ENCODE measurements around the gene CCDC39. TPM values are rescaled to one million over a fixed set of nuclear protein-coding genes. Genes with fewer than 3 reads are reported as not detected.
"Not testable (repeated sequence)": the region's sequence is repeated elsewhere in the genome, so short reads cannot be mapped to it uniquely, and the experiment has no call there.

CCDC39 gene
- total RNA-seq, 2 experiments from 2014 or later: not detected

- Mint-ChIP-seq H3K27me3 (peaks cover 10% of the 10 kb centered on the region), H3K4me1 (no peaks in the 10 kb centered on the region), H3K4me3 (no peak overlapping the region), H3K9me3 (ENCODE audit: low read depth) (no peaks in the 10 kb centered on the region), H3K27ac (no peak overlapping the region), H3K36me3 (no peaks in the 10 kb centered on the region)
- ATAC-seq: no peak
- CTCF ChIA-PET: no interaction called here
- DNase-seq: no peak
These were observed 17.8 kb downstream of the CCDC39 start for GRCh38 chr3:180661444-180661843.

- Mint-ChIP-seq H3K4me1 (no peaks in the 10 kb centered on the region), H3K27ac (no peak overlapping the region), H3K36me3 (no peaks in the 10 kb centered on the region), H3K4me3 (no peak overlapping the region), H3K9me3 (ENCODE audit: low read depth) (no peaks in the 10 kb centered on the region), H3K27me3 (peaks cover 27% of the 10 kb centered on the region)
- CTCF ChIA-PET: no interaction called here
- no peak for ATAC-seq
- DNase-seq: no peak
These were observed 22.2 kb downstream of the CCDC39 start for GRCh38 chr3:180657094-180657493.

GRCh38 chr3:180656406-180656805 lies 22.9 kb downstream of the CCDC39 start:
- ATAC-seq (no peak), DNase-seq (no peak)
- Mint-ChIP-seq H3K36me3 (no peaks in the 10 kb centered on the region), H3K4me3 (no peak overlapping the region), H3K27me3 (peaks cover 27% of the 10 kb centered on the region), H3K9me3 (ENCODE audit: low read depth) (no peaks in the 10 kb centered on the region), H3K4me1 (no peaks in the 10 kb centered on the region), H3K27ac (no peak overlapping the region)
- CTCF ChIA-PET: no interaction called here

DNA sequence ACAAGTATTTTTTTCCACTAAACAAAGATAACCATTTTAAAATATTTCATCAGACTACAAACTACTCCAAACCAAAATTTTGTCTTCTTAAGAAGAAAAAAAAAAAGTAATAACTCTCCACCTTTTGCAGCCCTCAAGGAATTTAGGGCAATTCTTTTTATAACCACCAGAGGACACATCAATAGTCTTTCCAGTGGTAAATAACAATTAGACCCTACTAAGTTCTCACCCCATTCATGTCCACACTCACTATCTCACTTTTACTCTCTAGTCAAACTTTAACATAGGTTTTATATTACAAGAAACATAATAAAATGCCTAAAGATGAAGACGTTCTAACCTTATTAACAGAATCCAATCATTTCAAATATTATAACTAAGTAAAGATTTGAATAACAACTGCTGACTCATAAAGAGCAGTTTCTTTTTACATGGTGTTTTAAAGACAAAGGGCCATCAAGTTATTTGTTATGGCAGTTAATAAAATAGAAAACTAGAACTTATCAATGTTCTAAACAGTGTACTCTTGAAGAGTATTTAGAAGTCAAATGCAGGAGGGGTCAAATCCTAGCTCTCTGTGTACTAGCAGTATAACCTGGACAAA lies 33.0 kb downstream of the CCDC39 start:
- Mint-ChIP-seq H3K4me1 (no peaks in the 10 kb centered on the region), H3K36me3 (no peaks in the 10 kb centered on the region), H3K9me3 (ENCODE audit: low read depth) (no peaks in the 10 kb centered on the region), H3K4me3 (no peak overlapping the region), H3K27ac (no peak overlapping the region), H3K27me3 (peaks cover 22% of the 10 kb centered on the region)
- CTCF ChIA-PET: interaction anchor here (1.3 kb wide), 1 partner anchor 61 kb away, joined by 3 read pairs; no protein-coding TSS in a partner anchor
- DNase-seq: no peak
- no peak for ATAC-seq

DNA sequence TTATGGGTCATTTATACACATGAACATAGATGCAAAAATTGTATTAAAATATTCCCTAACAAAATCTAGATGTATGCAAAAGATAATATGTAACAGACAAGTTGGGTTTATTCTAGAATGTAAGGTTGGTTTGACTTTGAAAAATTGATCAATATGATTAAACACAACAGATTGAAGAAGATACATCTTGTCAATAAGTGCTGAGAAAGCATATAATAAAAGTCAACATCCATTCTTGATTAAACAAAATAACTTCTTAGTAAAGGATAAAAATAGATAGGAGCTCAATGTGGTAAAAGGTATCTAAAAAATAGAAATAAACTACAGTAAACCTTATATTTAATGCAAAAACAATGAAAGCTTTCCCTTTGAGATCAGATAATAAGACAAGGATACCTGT lies 38.3 kb downstream of the CCDC39 start:
- Mint-ChIP-seq H3K27me3 (peaks cover 16% of the 10 kb centered on the region), H3K9me3 (ENCODE audit: low read depth) (no peaks in the 10 kb centered on the region), H3K36me3 (no peaks in the 10 kb centered on the region), H3K27ac (no peak overlapping the region), H3K4me3 (no peak overlapping the region), H3K4me1 (no peaks in the 10 kb centered on the region)
- ATAC-seq (no peak), DNase-seq (no peak)
- CTCF ChIA-PET: no interaction called here

GRCh38 chr3:180633722-180634121 lies 45.6 kb downstream of the CCDC39 start:
- Mint-ChIP-seq H3K27me3 (peaks cover 21% of the 10 kb centered on the region), H3K9me3 (ENCODE audit: low read depth) (no peaks in the 10 kb centered on the region), H3K4me3 (no peak overlapping the region), H3K4me1 (peaks cover 1% of the 10 kb centered on the region), H3K36me3 (no peaks in the 10 kb centered on the region), H3K27ac (no peak overlapping the region)
- CTCF ChIA-PET: no interaction called here
- DNase-seq (no peak), ATAC-seq (no peak)

GRCh38 chr3:180631317-180631716 lies 48.0 kb downstream of the CCDC39 start:
- H3K36me3 Mint-ChIP-seq: peaks cover 12% of the 10 kb centered on the region
- H3K27ac Mint-ChIP-seq: no peak overlapping the region
- peaks cover 13% of the 10 kb centered on the region for H3K27me3 Mint-ChIP-seq
- H3K4me1 Mint-ChIP-seq: peaks cover 5% of the 10 kb centered on the region
- H3K4me3 Mint-ChIP-seq: no peak overlapping the region
- DNase-seq (no peak), ATAC-seq (no peak)
- no peaks in the 10 kb centered on the region for H3K9me3 Mint-ChIP-seq (ENCODE audit: low read depth)
- CTCF ChIA-PET: no interaction called here

GRCh38 chr3:180630371-180630770 lies 48.9 kb downstream of the CCDC39 start:
- no peak for DNase-seq
- ATAC-seq: no peak
- CTCF ChIA-PET: no interaction called here
- H3K9me3 Mint-ChIP-seq (ENCODE audit: low read depth): no peaks in the 10 kb centered on the region
- H3K4me3 Mint-ChIP-seq: no peak overlapping the region
- peaks cover 22% of the 10 kb centered on the region for H3K36me3 Mint-ChIP-seq
- peaks cover 7% of the 10 kb centered on the region for H3K4me1 Mint-ChIP-seq
- H3K27ac Mint-ChIP-seq: no peak overlapping the region
- peaks cover 13% of the 10 kb centered on the region for H3K27me3 Mint-ChIP-seq

- H3K9me3 Mint-ChIP-seq (ENCODE audit: low read depth): peaks cover 8% of the 10 kb centered on the region
- H3K4me1 Mint-ChIP-seq: peaks cover 24% of the 10 kb centered on the region
- H3K36me3 Mint-ChIP-seq: peaks cover 56% of the 10 kb centered on the region
- H3K27me3 Mint-ChIP-seq: peaks cover 2% of the 10 kb centered on the region
- CTCF ChIA-PET: no interaction called here
- H3K4me3 Mint-ChIP-seq: no peak overlapping the region
- no peak for DNase-seq
- H3K27ac Mint-ChIP-seq: no peak overlapping the region
- ATAC-seq: no peak
These were observed 52.4 kb downstream of the CCDC39 start for GRCh38 chr3:180626844-180627243.

DNA sequence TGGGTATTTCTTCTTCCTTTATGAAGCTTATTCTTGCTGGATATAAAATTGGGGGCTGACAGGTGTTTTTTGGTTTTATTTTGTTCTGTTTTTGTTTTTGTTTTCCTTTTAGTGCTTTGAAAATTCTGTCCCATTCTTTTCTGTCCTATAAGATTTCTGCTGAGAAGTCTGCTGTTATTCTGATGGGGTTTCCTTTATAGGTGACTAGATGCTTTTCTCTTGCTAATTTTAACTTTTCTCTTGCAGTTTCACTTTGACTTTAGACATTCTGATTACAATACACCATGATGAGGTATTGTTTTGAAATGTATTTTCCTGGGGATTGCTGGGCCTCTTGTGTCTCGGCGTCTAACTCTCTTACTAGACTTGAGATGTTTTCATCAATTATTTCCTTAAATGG lies 54.6 kb downstream of the CCDC39 start:
- no peak overlapping the region for H3K4me3 Mint-ChIP-seq
- CTCF ChIA-PET: no interaction called here
- peaks cover 67% of the 10 kb centered on the region for H3K36me3 Mint-ChIP-seq
- H3K9me3 Mint-ChIP-seq (ENCODE audit: low read depth): peaks cover 8% of the 10 kb centered on the region
- peak; percentile 76 for ATAC-seq
- H3K4me1 Mint-ChIP-seq: peaks cover 23% of the 10 kb centered on the region
- H3K27ac Mint-ChIP-seq: peak overlapping the region; percentile 77
- DNase-seq: no peak
- no peaks in the 10 kb centered on the region for H3K27me3 Mint-ChIP-seq

GRCh38 chr3:180619723-180620122 lies 59.6 kb downstream of the CCDC39 start:
- H3K27ac Mint-ChIP-seq: no peak overlapping the region
- no peak for DNase-seq
- H3K4me3 Mint-ChIP-seq: no peak overlapping the region
- ATAC-seq: no peak
- no peaks in the 10 kb centered on the region for H3K27me3 Mint-ChIP-seq
- peaks cover 11% of the 10 kb centered on the region for H3K4me1 Mint-ChIP-seq
- CTCF ChIA-PET: no interaction called here
- peaks cover 49% of the 10 kb centered on the region for H3K36me3 Mint-ChIP-seq
- H3K9me3 Mint-ChIP-seq (ENCODE audit: low read depth): peaks cover 7% of the 10 kb centered on the region

- ATAC-seq; DNase-seq; H3K27me3 Mint-ChIP-seq; H3K9me3 Mint-ChIP-seq (ENCODE audit: low read depth); CTCF ChIA-PET; H3K27ac Mint-ChIP-seq; H3K4me1 Mint-ChIP-seq; H3K4me3 Mint-ChIP-seq: not testable (repeated sequence)
- H3K36me3 Mint-ChIP-seq: peaks cover 39% of the 10 kb centered on the region
These were observed 60.7 kb downstream of the CCDC39 start for GRCh38 chr3:180618563-180618962.

DNA sequence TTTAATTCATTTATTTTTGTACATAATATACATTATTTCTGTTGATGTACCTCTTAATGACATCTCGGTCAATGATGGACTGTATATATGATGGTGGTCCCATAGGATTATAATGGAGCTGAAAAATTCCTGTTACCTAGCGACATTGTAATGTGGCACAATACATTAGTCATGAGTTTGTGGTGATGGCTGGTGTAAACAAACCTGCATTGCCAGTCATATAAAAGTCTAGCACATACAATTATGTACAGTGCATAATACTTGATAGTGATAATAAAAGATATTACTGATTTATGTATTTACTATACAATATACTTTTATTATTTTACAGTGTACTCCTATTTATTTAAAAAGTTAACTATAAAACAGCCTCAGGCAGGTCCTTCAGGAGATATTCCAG lies 62.2 kb downstream of the CCDC39 start:
- CTCF ChIA-PET: interaction anchor here (1.2 kb wide), 1 partner anchor 15 kb away, joined by 4 read pairs; the partner anchor contains the start of gene TTC14
- ATAC-seq (no peak), DNase-seq (no peak)
- peaks cover 36% of the 10 kb centered on the region for H3K36me3 Mint-ChIP-seq
- no peak overlapping the region for H3K4me3 Mint-ChIP-seq
- no peak overlapping the region for H3K27ac Mint-ChIP-seq
- H3K9me3 Mint-ChIP-seq (ENCODE audit: low read depth): no peaks in the 10 kb centered on the region
- no peaks in the 10 kb centered on the region for H3K27me3 Mint-ChIP-seq
- H3K4me1 Mint-ChIP-seq: no peaks in the 10 kb centered on the region

GRCh38 chr3:180615954-180616353 lies 63.3 kb downstream of the CCDC39 start:
- ATAC-seq: peak; percentile 20
- Mint-ChIP-seq H3K27me3 (no peaks in the 10 kb centered on the region), H3K4me3 (no peak overlapping the region), H3K4me1 (no peaks in the 10 kb centered on the region), H3K27ac (no peak overlapping the region), H3K36me3 (peaks cover 33% of the 10 kb centered on the region), H3K9me3 (ENCODE audit: low read depth) (no peaks in the 10 kb centered on the region)
- CTCF ChIA-PET: interaction anchor here (1.1 to 1.5 kb wide), 2 partner anchors 11 to 14 kb away, joined by 3 to 7 read pairs; partner anchors contain the start of gene TTC14
- no peak for DNase-seq

DNA sequence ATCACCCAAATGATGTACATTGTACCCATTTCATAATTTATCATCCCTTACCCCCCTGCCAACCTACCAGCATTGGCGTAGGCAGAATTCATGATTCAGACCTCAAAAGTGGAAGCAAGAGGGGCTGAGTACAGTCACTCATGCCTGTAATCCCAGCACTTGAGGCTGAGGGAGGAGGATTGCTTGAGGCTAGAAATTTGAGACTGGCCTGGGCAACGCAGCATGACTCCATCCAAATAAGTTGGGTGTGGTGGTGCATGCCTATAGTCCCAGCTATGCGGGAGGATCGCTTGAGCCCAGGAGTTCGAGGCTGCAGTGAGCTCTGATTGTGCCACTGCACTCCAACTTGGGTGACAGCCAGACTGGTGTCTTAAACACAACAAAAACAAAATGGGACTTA lies 66.9 kb downstream of the CCDC39 start:
- DNase-seq: no peak
- CTCF ChIA-PET: no interaction called here
- Mint-ChIP-seq H3K9me3 (ENCODE audit: low read depth) (no peaks in the 10 kb centered on the region), H3K36me3 (peaks cover 46% of the 10 kb centered on the region), H3K27me3 (no peaks in the 10 kb centered on the region), H3K4me3 (no peak overlapping the region), H3K4me1 (peaks cover 2% of the 10 kb centered on the region), H3K27ac (no peak overlapping the region)
- ATAC-seq: no peak

Data from activated CD8-positive, alpha-beta memory T cell treated with anti-CD3 and anti-CD28 coated beads, Interleukin-2, amount 10 ng/mL, durations not matched to agents 7 days and 5 days (primary cell).